GM12875 (cell line): ENCODE results near the gene TEKTIP1.

Experiments used
- H3K4me3 ChIP-seq: one replicate; pipeline ENCODE4 v1.5.1; 2011; ENCODE audit warnings: low read depth, low read length, control low read depth
- CTCF ChIP-seq: IDR thresholded peaks from 2 replicates; pipeline ENCODE4 v1.5.1; 2011; ENCODE audit warnings: low read depth, mild to moderate bottlenecking, control low read depth, inconsistent platforms, low read length, moderate library complexity, borderline replicate concordance; ENCODE audit not compliant: insufficient read depth

The TEKTIP1 gene

DNA sequence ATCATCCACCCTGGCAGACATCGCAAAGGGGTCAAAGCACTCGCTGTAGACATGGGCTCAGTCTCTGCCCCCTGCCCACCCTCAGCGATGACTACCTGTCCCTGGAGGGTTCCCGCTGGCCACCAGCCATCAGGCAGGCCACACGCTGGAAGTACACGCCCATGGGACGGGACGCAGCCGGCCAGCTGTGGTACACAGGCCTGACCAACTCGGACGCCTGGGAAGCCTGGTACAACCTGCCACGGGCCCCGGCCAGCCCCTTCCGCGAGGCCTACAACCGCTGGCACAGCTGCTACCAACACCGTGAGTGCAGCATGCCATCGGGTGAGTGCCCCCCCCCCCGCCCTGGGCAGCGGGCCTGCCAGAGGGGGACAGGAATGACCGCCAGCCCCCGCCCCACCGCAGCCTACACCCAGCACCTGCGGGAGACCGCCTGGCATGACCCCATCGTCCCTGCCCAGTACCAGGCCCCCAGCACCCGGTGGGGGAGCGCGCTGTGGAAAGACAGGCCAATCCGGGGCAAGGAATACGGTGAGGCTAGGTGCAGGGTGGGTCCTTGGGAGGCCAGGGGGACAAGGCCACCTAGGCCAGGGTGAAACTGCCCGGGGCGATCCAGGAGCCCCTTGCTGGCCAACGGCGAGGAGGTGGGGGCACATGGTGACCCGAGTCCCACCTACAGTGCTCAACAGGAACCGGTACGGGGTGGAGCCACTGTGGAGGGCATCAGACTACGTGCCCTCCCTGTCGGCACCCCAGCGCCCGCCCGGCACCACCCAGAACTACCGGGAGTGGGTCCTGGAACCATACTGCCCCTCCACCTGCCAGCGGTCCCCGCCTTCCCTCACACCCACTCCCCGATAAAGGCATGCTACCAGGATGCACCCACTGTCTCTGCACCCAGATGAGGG is 4.4 kb downstream of the TEKTIP1 start:
- no peak overlapping the region for H3K4me3 ChIP-seq
- TF ChIP-seq CTCF, result no peak

GRCh38 chr19:3544058-3544376 is 5.0 kb downstream of the TEKTIP1 start:
- TF ChIP-seq CTCF, result no peak
- no peak overlapping the region for H3K4me3 ChIP-seq

- no peak overlapping the region for H3K4me3 ChIP-seq
- peak; percentile 97 for TF ChIP-seq CTCF
Measured at GRCh38 chr19:3544742-3545668, 6.0 kb downstream of the TEKTIP1 start.

GRCh38 chr19:3545669-3546034 is 6.7 kb downstream of the TEKTIP1 start:
- TF ChIP-seq CTCF, result no peak
- H3K4me3 ChIP-seq, result no peak overlapping the region

DNA sequence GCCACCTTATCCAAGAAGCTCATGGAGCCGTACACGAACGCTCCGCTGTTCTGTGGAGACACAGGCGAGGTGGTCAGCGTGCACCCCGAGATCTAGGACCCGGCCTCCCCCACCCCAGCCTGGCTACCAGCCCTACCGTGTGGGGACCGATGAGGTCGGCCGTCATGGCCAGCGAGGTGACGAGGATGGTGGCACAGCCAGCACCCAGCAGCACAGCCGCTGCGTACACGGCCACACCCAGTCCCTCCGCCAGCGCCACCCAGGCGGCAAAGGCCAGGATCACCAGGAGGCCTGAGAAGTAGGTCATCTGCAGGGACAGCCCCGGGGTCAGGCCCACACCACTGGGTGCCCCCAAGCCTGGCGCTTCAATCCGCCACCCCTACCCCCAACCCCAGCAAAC is 7.1 kb downstream of the TEKTIP1 start:
- no peak for TF ChIP-seq CTCF
- no peak overlapping the region for H3K4me3 ChIP-seq

DNA sequence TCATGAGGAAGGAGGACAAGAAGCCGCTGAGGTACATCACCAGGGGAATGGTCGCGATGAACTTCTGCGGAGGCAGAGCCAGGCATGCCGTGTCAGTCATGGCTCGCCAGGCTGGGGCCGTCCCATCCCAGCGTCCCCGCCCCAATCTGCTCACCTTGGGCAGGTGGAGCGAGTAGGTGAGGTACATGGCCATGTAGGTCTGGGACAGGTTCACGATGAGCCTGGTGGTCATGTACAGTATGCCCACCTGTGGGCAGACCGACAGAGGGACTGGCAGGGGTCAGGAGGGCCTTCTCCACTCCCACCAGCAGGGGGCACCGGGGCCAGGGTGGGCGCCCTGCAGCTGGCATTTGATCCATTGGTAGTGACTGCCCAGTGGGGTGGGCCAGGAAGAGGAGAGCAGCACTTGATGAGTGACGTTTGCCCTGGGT is 8.3 kb downstream of the TEKTIP1 start:
- TF ChIP-seq CTCF, result peak; percentile 86
- no peak overlapping the region for H3K4me3 ChIP-seq
